HepG2 (cell line): ENCODE measurements around the gene KXD1. TPM values are rescaled to one million over a fixed set of nuclear protein-coding genes. Genes with fewer than 3 reads are reported as not detected.

Experiments used
- ATAC-seq: fragments of 200-7000 bp; cut with Tn5 transposase; 3 replicates; pipeline ENCODE4 v1.9.1; 2020; ENCODE audit warnings: mild to moderate bottlenecking, moderate library complexity
- BruUV-seq: library from RNA; stranded (reverse); fragments of 400-500 nt; replicated peaks from 2 replicates; lab custom pipeline; 2021; lab: Mats Ljungman, UMichigan
- CTCF ChIA-PET: fragments of 300-600 bp; formaldehyde crosslinking; extraction: SDS; loops from one replicate; lab custom pipeline; 2021; ENCODE audit warnings: low total read pairs, inconsistent platforms, low intra/inter-chr PET ratio; lab: Yijun Ruan, JAX
- POLR2A ChIA-PET: fragments of 350-600 bp; sonication (Branson Sonifier 250); formaldehyde crosslinking; loops from one replicate; lab custom pipeline; 2020; ENCODE audit warnings: antibody characterized with exemption, inconsistent platforms; lab: Yijun Ruan, JAX
- DNase-seq: peaks from one replicate; pipeline ENCODE4 v3.0.0-alpha.2; 2015; ENCODE audit warnings: low spot score
- FAIRE-seq: peaks from 3 replicates; lab custom pipeline; 2011; peaks lifted over from hg19 to GRCh38; lab: Jason Lieb, UNC
- H2AFZ ChIP-seq: one replicate; pipeline ENCODE4 v1.6.1; 2011; ENCODE audit warnings: low read length, inconsistent platforms
- H3K27ac ChIP-seq: fragments of 300-600 bp; 3 replicates; pipeline ENCODE4 v1.8.0; 2011; ENCODE audit warnings: mixed run types, mild to moderate bottlenecking, mixed read lengths, low read length, inconsistent platforms; ENCODE audit not compliant: insufficient read depth; ENCODE audit errors: extremely low read length
- H3K27me3 ChIP-seq, 2 experiments: fragments of 200-600 bp in 1 of 2; 2 replicates in 1 of 2; 3 replicates in 1 of 2; pipeline versions ENCODE4 v1.6.0 to v1.8.0; 2011; ENCODE audit warnings: low read length in 2 of 2, mild to moderate bottlenecking in 2 of 2, moderate library complexity in 2 of 2, inconsistent platforms in 1 of 2; ENCODE audit not compliant: insufficient read depth in 2 of 2, control insufficient read depth in 1 of 2
- H3K36me3 ChIP-seq, 2 experiments: fragments of 200-600 bp in 1 of 2; replicated peaks in 1 of 2; 2 replicates in 1 of 2; 3 replicates in 1 of 2; pipeline versions ENCODE4 v1.5.1 to v1.8.0; 2011; ENCODE audit warnings: low read length in 2 of 2, inconsistent platforms in 1 of 2; ENCODE audit not compliant: insufficient read depth in 2 of 2, control insufficient read depth in 1 of 2
- H3K4me1 ChIP-seq: 2 replicates; pipeline ENCODE4 v1.5.1; 2012; ENCODE audit warnings: low read length, inconsistent platforms; ENCODE audit not compliant: insufficient read depth
- H3K4me2 ChIP-seq: 2 replicates; pipeline ENCODE4 v1.6.0; 2011; ENCODE audit warnings: low read depth, low read length, inconsistent platforms
- H3K4me3 ChIP-seq, 3 experiments: fragments of 200-600 bp in 1 of 3; sonication (generic), shearing (Covaris generic) in 1 of 3; replicated peaks in 1 of 3; 2 replicates each; pipeline ENCODE4 v1.5.1; 2011 to 2016; ENCODE audit warnings: low read length in 3 of 3, inconsistent platforms in 2 of 3, low read depth in 2 of 3, mild to moderate bottlenecking in 2 of 3, control low read depth in 1 of 3, mixed read lengths in 1 of 3; ENCODE audit not compliant: insufficient read depth in 1 of 3
- H3K79me2 ChIP-seq: one replicate; pipeline ENCODE4 v1.6.1; 2011; ENCODE audit warnings: low read length, inconsistent platforms; ENCODE audit not compliant: insufficient read depth
- H3K9ac ChIP-seq: 2 replicates; pipeline ENCODE4 v1.6.0; 2011; ENCODE audit warnings: mild to moderate bottlenecking, low read depth, low read length, inconsistent platforms; ENCODE audit not compliant: insufficient read depth
- H3K9me3 ChIP-seq: 2 replicates; pipeline ENCODE4 v1.5.1; 2012; ENCODE audit warnings: mild to moderate bottlenecking, low read length
- H4K20me1 ChIP-seq: 2 replicates; pipeline ENCODE4 v1.6.0; 2011; ENCODE audit warnings: inconsistent platforms, mild to moderate bottlenecking, low read length, moderate library complexity; ENCODE audit not compliant: insufficient read depth
- AGO2 ChIP-seq: fragments of 200-400 bp; formaldehyde crosslinking; optimal IDR thresholded peaks from 2 replicates; pipeline ENCODE3; 2017; ENCODE audit warnings: mild to moderate bottlenecking, low read depth, low read length, moderate library complexity
- KAT2B ChIP-seq: fragments of 150-350 bp; IDR thresholded peaks from 2 replicates; pipeline ENCODE4 v1.6.1; 2014; ENCODE audit warnings: low read depth, low read length, borderline replicate concordance
- PHF5A ChIP-seq: IDR thresholded peaks from one replicate; pipeline ENCODE4 v1.6.1; 2018; ENCODE audit warnings: low read depth, missing genetic modification reagents; ENCODE audit not compliant: unreplicated experiment
- SAP130 ChIP-seq: IDR thresholded peaks from 2 replicates; pipeline ENCODE4 v1.6.1; 2016; ENCODE audit warnings: low read depth
- SOX6 ChIP-seq, 2 experiments: fragments of 450-650 bp in 1 of 2; sonication (generic) in 1 of 2; formaldehyde crosslinking in 1 of 2; IDR thresholded peaks; 2 replicates each; pipeline versions ENCODE4 v1.4.0 to v1.6.1; 2017 to 2020; ENCODE audit warnings: antibody characterized with exemption in 1 of 2, mild to moderate bottlenecking in 1 of 2, missing genetic modification reagents in 1 of 2
- ZNF256 ChIP-seq: sonication (generic); formaldehyde crosslinking; conservative IDR thresholded peaks from 2 replicates; pipeline ENCODE4 v1.4.0; 2020; ENCODE audit warnings: missing genetic modification reagents
- WGBS: methylation state at CpG from one replicate; pipeline ENCODE4 v1.1.6; 2017; ENCODE audit warnings: low lambda C conversion rate; 5-methylcytosine and 5-hydroxymethylcytosine counted together
- in situ Hi-C: cut with HindIII; loops from 2 replicates; pipeline ENCODE4 v1.10.0; 2017; ENCODE audit warnings: low pct_unique_long_range_greater_than_20kb; ENCODE audit not compliant: extremely low pct_ligation_motif_present
- intact Hi-C: fragments of 100-400 bp; cut with micrococcal nuclease; formaldehyde crosslinking; loops from one replicate; pipeline ENCODE4 v1.10.0; 2022; ENCODE audit not compliant: unreplicated experiment
- polyA plus RNA-seq, 8 experiments: library from polyadenylated mRNA; depleted of rRNA in 3 of 8; stranded (reverse) in 7 of 8; unstranded in 1 of 8; fragments of >200 nt; fragmentation: Illumina TruSeq in 4 of 8; extraction: Trizol in 4 of 8; gene quantifications; 2 replicates each; pipeline versions ENCODE4 v1.2.1 to v1.2.3, GENCODE V29; 2011 to 2016; ENCODE audit warnings: low read depth in 4 of 8, missing spikeins in 1 of 8, mixed read lengths in 1 of 8; ENCODE audit not compliant: insufficient read depth in 1 of 8
- total RNA-seq, 5 experiments: library from RNA; depleted of rRNA; stranded (reverse); fragments of >200 nt; fragmentation: Illumina TruSeq; extraction: Trizol; gene quantifications; 2 replicates each; pipeline ENCODE4 v1.2.3, GENCODE V29; 2016; ENCODE audit warnings: low read depth in 1 of 5
- TF ChIP-seq, protein P1 (sequence below): sonication (generic); formaldehyde crosslinking; IDR thresholded peaks from 2 replicates; pipeline ENCODE4 v1.4.0; 2020; ENCODE audit warnings: missing genetic modification reagents, borderline replicate concordance

Gene KXD1
- total and polyA plus RNA-seq, 2 of the 13 experiments (the other 11 are each of a cell fraction or from before 2014, with no cell fraction given) = 44.6 to 143 TPM

DNA sequence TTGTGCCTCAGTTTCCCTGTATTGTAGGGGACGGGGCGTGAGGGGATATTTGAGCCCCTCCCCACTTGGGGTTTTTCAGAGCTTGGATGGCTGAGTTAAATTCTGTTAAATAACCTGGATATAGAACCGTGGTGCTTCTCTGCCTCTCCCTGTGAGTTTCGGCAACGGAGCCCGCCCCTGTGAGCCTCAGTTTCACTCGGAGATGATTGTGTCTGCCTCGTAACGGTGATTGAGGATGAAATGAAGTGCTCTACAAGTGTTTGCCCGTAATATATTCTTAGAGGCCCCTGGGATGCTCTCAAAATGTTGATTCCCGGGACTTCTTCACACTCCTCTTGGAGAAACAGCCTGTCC is 509 bp downstream of the KXD1 start:
- FAIRE-seq (no peak), DNase-seq (no peak)
- TF ChIP-seq KAT2B (no peak), PHF5A (no peak), ZNF256 (0 out of 2 replicates have a peak, but pooled peaks have one; percentile 15), SAP130 (CRISPR knock-in tag) (no peak), SOX6 (IDR thresholded peaks at IDR 0.05) (no peak), SOX6 (CRISPR knock-in tag; IDR thresholded peaks at IDR 0.05) (no peak), AGO2 (peak; percentile 0)
- TF ChIP-seq, protein P1, sequence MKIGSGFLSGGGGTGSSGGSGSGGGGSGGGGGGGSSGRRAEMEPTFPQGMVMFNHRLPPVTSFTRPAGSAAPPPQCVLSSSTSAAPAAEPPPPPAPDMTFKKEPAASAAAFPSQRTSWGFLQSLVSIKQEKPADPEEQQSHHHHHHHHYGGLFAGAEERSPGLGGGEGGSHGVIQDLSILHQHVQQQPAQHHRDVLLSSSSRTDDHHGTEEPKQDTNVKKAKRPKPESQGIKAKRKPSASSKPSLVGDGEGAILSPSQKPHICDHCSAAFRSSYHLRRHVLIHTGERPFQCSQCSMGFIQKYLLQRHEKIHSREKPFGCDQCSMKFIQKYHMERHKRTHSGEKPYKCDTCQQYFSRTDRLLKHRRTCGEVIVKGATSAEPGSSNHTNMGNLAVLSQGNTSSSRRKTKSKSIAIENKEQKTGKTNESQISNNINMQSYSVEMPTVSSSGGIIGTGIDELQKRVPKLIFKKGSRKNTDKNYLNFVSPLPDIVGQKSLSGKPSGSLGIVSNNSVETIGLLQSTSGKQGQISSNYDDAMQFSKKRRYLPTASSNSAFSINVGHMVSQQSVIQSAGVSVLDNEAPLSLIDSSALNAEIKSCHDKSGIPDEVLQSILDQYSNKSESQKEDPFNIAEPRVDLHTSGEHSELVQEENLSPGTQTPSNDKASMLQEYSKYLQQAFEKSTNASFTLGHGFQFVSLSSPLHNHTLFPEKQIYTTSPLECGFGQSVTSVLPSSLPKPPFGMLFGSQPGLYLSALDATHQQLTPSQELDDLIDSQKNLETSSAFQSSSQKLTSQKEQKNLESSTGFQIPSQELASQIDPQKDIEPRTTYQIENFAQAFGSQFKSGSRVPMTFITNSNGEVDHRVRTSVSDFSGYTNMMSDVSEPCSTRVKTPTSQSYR = no peak
- TF ChIP-seq, all 625 proteins: peak for 2
- Histone ChIP-seq H3K27me3 (no peaks in the 10 kb centered on the region; a peak in 1 of 5 replicates), H3K4me1 (peaks cover 43% of the 10 kb centered on the region), H3K36me3 (peaks cover 5 to 15% of the 10 kb centered on the region in 2 experiments; a peak in 4 of 5 replicates), H3K79me2 (peaks cover 21% of the 10 kb centered on the region), H3K4me3 (peak overlapping the region; percentile 69 to 90 (median 86)), H3K27ac (peak overlapping the region; percentile 50), H3K4me2 (peak overlapping the region; percentile 83), H3K9me3 (no peaks in the 10 kb centered on the region), H3K9ac (peak overlapping the region; percentile 81), H2AFZ (no peak overlapping the region), H4K20me1 (no peaks in the 10 kb centered on the region)
- POLR2A ChIA-PET = interaction anchor here (0.6 to 3.0 kb wide), 13 partner anchors 13 to 275 kb away, joined by 3 to 55 read pairs (median 7); partner anchors contain the start of genes ELL, REX1BD and UBA52
- 4% methylated on average over 11 of the region's 11 CpGs for WGBS
- intact Hi-C loops (no loop called here), in situ Hi-C loops (no loop called here)
- BruUV-seq = TSS peak; percentile 75
- peak; percentile 37; the same call in 2 of the 3 replicates for ATAC-seq
- CTCF ChIA-PET = no interaction called here
